HG02571 (cell line): Measurements from ENCODE around the gene TMIGD3.

Experiments
- ATAC-seq: cut with Tn5 transposase; IDR thresholded peaks from one replicate; pipeline ENCODE4 v1.9.1; 2021; ENCODE audit warnings: mild to moderate bottlenecking, moderate library complexity; ENCODE audit not compliant: unreplicated experiment

TMIGD3 gene

GRCh38 chr1:111448918-111449702 lies 54.3 kb downstream of the TMIGD3 start, which contains the start of the genes ATP5PB and WDR77:
Gene ATP5PB, plus strand, starts transcription at chr1:111449464. Its CDS starts 78 bp downstream, at chr1:111449542.
Gene WDR77, minus strand, starts transcription at chr1:111449256. Its CDS starts 87 bp downstream, at chr1:111449169.
- peak; percentile 94 for ATAC-seq

GRCh38 chr1:111448482-111448917 lies 54.9 kb downstream of the TMIGD3 start:
- peak; percentile 22 for ATAC-seq

GRCh38 chr1:111446967-111447892 lies 56.2 kb downstream of the TMIGD3 start:
- ATAC-seq = no peak

GRCh38 chr1:111446546-111446945 lies 56.9 kb downstream of the TMIGD3 start:
- ATAC-seq = no peak

GRCh38 chr1:111444031-111444430 lies 59.4 kb downstream of the TMIGD3 start:
- ATAC-seq = no peak

GRCh38 chr1:111442457-111442856 lies 61.0 kb downstream of the TMIGD3 start:
- ATAC-seq = no peak

GRCh38 chr1:111441573-111442192 lies 61.8 kb downstream of the TMIGD3 start:
- ATAC-seq = no peak

- ATAC-seq = no peak
Observed at GRCh38 chr1:111439461-111440351, 63.7 kb downstream of the TMIGD3 start.

GRCh38 chr1:111436726-111437125 lies 66.7 kb downstream of the TMIGD3 start:
- ATAC-seq = no peak
